SK-N-SH treated with all-trans-retinoic acid at 6 μM for 48 hours (cell line): Measurements from ENCODE around the gene ETV6.

Source experiments
- ATAC-seq: fragments of 200-7000 bp; cut with Tn5 transposase; 3 replicates; pipeline ENCODE4 v1.9.1; 2020; ENCODE audit warnings: mild to moderate bottlenecking, moderate library complexity
- ARNTL ChIP-seq: fragments of 450-650 bp; formaldehyde crosslinking; IDR thresholded peaks from 2 replicates; pipeline ENCODE4 v1.5.0; 2020; ENCODE audit warnings: low read depth, mild to moderate bottlenecking, moderate library complexity, borderline replicate concordance
- CSDC2 ChIP-seq: fragments of 250-450 bp; sonication (Bioruptor Pico); IDR thresholded peaks from 2 replicates; pipeline ENCODE4 v1.5.0; 2020; ENCODE audit warnings: mild to moderate bottlenecking, moderate library complexity
- ESRRG ChIP-seq: fragments of 250-450 bp; sonication (Bioruptor Pico); IDR thresholded peaks from 2 replicates; pipeline ENCODE4 v1.6.1; 2021; ENCODE audit warnings: mild to moderate bottlenecking
- GLIS3 ChIP-seq: fragments of 250-450 bp; sonication (Bioruptor Pico); IDR thresholded peaks from 2 replicates; pipeline ENCODE4 v1.5.0; 2020; ENCODE audit warnings: mild to moderate bottlenecking, moderate library complexity
- ISL1 ChIP-seq: fragments of 250-450 bp; sonication (Bioruptor Pico); IDR thresholded peaks from 2 replicates; pipeline ENCODE4 v2.1.2; 2022; ENCODE audit warnings: mild to moderate bottlenecking, moderate library complexity
- OSR1 ChIP-seq: fragments of 250-450 bp; sonication (Bioruptor Pico); IDR thresholded peaks from 2 replicates; pipeline ENCODE4 v1.8.0; 2022; ENCODE audit warnings: moderate library complexity, mild to moderate bottlenecking, inconsistent platforms
- RARB ChIP-seq: fragments of 250-450 bp; sonication (Bioruptor Pico); IDR thresholded peaks from 2 replicates; pipeline ENCODE4 v1.8.0; 2021; ENCODE audit warnings: mild to moderate bottlenecking, moderate library complexity
- SNAI2 ChIP-seq: fragments of 250-450 bp; sonication (Bioruptor Pico); IDR thresholded peaks from 2 replicates; pipeline ENCODE4 v1.5.0; 2020; ENCODE audit warnings: mild to moderate bottlenecking, moderate library complexity
- TCF4 ChIP-seq: fragments of 250-450 bp; sonication (Bioruptor Pico); IDR thresholded peaks from 2 replicates; pipeline ENCODE4 v1.8.0; 2021; ENCODE audit warnings: mild to moderate bottlenecking, moderate library complexity, borderline replicate concordance
- TOX ChIP-seq: fragments of 250-450 bp; sonication (Bioruptor Pico); IDR thresholded peaks from 2 replicates; pipeline ENCODE4 v1.8.0; 2021; ENCODE audit warnings: mild to moderate bottlenecking, moderate library complexity, borderline replicate concordance
- ZC3H10 ChIP-seq: fragments of 250-450 bp; sonication (Bioruptor Pico); IDR thresholded peaks from 2 replicates; pipeline ENCODE4 v1.5.1; 2021; ENCODE audit warnings: mild to moderate bottlenecking, moderate library complexity
- ZFP3 ChIP-seq: fragments of 250-450 bp; sonication (Bioruptor Pico); IDR thresholded peaks from 2 replicates; pipeline ENCODE4 v1.5.0; 2020; ENCODE audit warnings: mild to moderate bottlenecking, moderate library complexity
- ZFP30 ChIP-seq: fragments of 450-650 bp; formaldehyde crosslinking; IDR thresholded peaks from 2 replicates; pipeline ENCODE4 v1.5.0; 2022; ENCODE audit warnings: mild to moderate bottlenecking, moderate library complexity
- ZNF565 ChIP-seq: fragments of 450-650 bp; formaldehyde crosslinking; conservative IDR thresholded peaks from 2 replicates; pipeline ENCODE4 v1.5.0; 2020; ENCODE audit warnings: low read depth, mild to moderate bottlenecking, moderate library complexity
- ZNF8 ChIP-seq: fragments of 450-650 bp; formaldehyde crosslinking; IDR thresholded peaks from 2 replicates; pipeline ENCODE4 v1.5.0; 2020; ENCODE audit warnings: mild to moderate bottlenecking, moderate library complexity
- TF ChIP-seq, protein P1 (sequence below): fragments of 250-450 bp; sonication (Bioruptor Pico); IDR thresholded peaks from 2 replicates; pipeline ENCODE4 v1.5.1; 2021; ENCODE audit warnings: mild to moderate bottlenecking, moderate library complexity
- TF ChIP-seq, protein P2 (sequence below): fragments of 250-450 bp; sonication (Bioruptor Pico); IDR thresholded peaks from 2 replicates; pipeline ENCODE4 v1.5.0; 2020; ENCODE audit warnings: mild to moderate bottlenecking, moderate library complexity
- TF ChIP-seq, protein P3 (sequence below): fragments of 250-450 bp; sonication (Bioruptor Pico); IDR thresholded peaks from 2 replicates; pipeline ENCODE4 v1.5.1; 2020; ENCODE audit warnings: low read depth, mild to moderate bottlenecking, moderate library complexity
- TF ChIP-seq, protein P4 (sequence below): fragments of 250-450 bp; sonication (Bioruptor Pico); IDR thresholded peaks from 2 replicates; pipeline ENCODE4 v1.8.0; 2021; ENCODE audit warnings: low read depth, mild to moderate bottlenecking, moderate library complexity, borderline replicate concordance

Gene ETV6

DNA sequence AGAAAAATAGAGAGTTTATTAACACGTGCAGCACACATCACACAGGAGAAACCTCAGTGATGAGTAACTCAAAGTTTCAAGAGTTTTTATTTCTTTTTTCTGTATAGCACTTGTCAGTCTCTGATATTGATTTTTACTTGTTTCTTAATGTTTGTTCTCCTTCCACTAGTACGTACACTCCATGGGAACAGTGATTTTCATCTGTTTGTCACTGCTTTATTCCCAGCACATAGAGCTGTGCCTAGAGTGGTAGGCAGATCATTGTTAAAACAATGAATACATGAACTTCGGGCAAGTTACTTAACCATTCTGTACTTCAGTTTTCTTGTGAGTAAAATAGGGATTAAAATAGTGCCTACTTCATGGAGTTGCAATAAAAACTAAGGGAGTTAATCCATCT lies 46.6 kb downstream of the ETV6 start:
- no peak for TF ChIP-seq RARB (CRISPR knock-in tag)
- no peak for TF ChIP-seq SNAI2
- TF ChIP-seq, all 23 proteins: peak for 0

DNA sequence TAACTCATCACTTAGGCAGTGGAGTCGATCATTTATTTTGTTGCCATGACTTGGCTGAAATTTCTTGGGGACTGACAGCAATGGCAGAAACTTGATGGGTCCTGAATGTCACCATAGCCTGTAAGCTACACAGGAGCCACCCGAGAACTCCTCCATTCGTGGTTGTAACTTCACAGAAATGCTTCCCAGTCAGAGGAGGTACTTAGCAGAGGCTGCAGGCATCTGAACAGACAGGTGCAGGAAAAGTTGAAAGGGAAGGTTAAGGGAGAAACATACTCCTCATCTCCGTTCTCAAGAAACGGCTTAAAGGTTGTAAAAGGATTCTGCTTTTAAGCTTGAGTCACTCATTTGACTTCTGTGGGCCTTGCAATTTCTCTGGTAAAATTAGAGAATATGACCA lies 47.7 kb downstream of the ETV6 start:
- ATAC-seq: no peak
- TF ChIP-seq ZNF565 (CRISPR knock-in tag): no peak
- TF ChIP-seq, protein P1, sequence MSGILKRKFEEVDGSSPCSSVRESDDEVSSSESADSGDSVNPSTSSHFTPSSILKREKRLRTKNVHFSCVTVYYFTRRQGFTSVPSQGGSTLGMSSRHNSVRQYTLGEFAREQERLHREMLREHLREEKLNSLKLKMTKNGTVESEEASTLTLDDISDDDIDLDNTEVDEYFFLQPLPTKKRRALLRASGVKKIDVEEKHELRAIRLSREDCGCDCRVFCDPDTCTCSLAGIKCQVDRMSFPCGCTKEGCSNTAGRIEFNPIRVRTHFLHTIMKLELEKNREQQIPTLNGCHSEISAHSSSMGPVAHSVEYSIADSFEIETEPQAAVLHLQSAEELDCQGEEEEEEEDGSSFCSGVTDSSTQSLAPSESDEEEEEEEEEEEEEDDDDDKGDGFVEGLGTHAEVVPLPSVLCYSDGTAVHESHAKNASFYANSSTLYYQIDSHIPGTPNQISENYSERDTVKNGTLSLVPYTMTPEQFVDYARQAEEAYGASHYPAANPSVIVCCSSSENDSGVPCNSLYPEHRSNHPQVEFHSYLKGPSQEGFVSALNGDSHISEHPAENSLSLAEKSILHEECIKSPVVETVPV (CRISPR knock-in tag): no peak

More for the DNA sequence above, 46.6 kb downstream of the ETV6 start:
- ATAC-seq: no peak

DNA sequence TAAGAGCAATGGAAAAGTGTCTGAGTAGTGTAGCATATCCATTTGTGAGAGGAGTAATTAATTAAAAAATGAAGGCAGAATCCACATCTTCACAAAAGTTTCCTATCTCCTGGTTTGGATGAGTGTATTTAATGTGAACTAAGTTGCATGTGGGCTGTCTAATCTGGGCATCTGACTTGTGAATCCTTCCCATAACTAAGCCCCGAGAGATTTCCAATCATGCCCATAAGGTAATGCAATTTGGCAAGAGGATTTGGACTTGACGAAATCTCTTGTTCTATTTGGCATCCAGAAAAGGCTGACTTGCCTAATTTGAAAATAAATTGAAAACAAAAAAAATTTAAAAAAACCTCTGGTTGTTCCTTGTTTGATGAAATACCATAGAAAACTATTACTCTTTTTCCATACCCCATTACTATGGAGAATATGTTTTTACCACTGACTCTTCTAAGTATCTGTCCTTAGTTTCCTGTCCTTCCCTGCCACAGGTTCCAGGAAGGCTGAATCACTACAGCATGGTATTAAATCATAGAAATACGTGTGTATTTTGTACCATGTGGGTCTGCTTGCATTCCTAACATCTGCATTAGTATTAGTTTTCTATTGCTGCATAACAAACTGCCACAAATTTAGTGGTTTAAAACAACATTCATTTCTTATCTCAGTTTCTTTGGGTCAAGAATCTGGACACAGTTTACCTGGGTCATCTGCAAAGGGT lies 48.4 kb downstream of the ETV6 start:
- ATAC-seq: no peak
- TF ChIP-seq TCF4 (CRISPR knock-in tag) (no peak), ARNTL (CRISPR knock-in tag) (no peak), ZFP30 (CRISPR knock-in tag) (no peak), GLIS3 (CRISPR knock-in tag) (no peak), ZFP3 (CRISPR knock-in tag) (no peak), TOX (CRISPR knock-in tag) (no peak), ZNF8 (CRISPR knock-in tag) (no peak), OSR1 (no peak), ESRRG (CRISPR knock-in tag) (no peak), ISL1 (CRISPR knock-in tag) (no peak), ZC3H10 (CRISPR knock-in tag) (no peak), ZNF565 (CRISPR knock-in tag) (no peak)
- TF ChIP-seq, protein P2, sequence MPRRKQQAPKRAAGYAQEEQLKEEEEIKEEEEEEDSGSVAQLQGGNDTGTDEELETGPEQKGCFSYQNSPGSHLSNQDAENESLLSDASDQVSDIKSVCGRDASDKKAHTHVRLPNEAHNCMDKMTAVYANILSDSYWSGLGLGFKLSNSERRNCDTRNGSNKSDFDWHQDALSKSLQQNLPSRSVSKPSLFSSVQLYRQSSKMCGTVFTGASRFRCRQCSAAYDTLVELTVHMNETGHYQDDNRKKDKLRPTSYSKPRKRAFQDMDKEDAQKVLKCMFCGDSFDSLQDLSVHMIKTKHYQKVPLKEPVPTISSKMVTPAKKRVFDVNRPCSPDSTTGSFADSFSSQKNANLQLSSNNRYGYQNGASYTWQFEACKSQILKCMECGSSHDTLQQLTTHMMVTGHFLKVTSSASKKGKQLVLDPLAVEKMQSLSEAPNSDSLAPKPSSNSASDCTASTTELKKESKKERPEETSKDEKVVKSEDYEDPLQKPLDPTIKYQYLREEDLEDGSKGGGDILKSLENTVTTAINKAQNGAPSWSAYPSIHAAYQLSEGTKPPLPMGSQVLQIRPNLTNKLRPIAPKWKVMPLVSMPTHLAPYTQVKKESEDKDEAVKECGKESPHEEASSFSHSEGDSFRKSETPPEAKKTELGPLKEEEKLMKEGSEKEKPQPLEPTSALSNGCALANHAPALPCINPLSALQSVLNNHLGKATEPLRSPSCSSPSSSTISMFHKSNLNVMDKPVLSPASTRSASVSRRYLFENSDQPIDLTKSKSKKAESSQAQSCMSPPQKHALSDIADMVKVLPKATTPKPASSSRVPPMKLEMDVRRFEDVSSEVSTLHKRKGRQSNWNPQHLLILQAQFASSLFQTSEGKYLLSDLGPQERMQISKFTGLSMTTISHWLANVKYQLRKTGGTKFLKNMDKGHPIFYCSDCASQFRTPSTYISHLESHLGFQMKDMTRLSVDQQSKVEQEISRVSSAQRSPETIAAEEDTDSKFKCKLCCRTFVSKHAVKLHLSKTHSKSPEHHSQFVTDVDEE (CRISPR knock-in tag): no peak

DNA sequence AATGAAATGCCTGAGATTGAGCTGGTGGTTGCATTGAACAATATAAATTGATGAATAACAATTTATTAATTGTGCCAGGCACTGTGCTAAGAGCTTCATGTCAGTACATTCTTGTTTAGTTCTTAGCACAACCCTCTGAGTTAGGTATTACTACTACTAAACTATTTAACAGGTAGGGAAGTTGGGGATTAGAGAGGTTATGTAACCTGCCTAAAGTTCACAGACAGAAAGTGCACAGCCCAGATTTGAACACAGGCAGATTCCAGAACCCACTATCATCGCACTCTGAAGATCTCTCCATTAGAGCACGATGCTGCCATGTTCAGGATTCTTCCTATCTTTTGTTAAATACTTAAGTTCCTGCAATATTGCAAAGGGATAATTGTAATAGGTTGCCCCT lies 49.3 kb downstream of the ETV6 start:
- no peak for TF ChIP-seq GLIS3 (CRISPR knock-in tag)
- no peak for TF ChIP-seq RARB (CRISPR knock-in tag)
- ATAC-seq: no peak

DNA sequence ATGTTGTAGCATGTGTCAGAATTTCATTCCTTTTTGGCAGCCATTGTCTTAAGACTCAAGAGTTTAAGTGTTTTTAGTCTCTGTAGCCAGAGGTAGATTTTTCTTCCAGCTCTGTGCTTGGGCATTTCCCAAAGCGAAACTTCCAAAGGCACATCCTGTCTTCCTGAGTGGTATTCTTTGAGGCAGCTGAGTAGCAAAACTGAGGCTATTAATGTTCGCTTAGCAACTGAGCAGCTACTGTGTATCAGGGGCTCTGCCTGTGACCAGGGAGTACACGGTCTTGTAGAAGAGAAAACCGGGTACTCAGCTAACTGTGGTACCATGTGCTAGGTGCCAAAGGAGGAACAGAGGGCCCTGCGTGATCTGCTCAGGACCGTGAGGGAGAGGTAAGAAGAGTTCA lies 52.0 kb downstream of the ETV6 start:
- TF ChIP-seq ZNF565 (CRISPR knock-in tag): no peak
- TF ChIP-seq, protein P3, sequence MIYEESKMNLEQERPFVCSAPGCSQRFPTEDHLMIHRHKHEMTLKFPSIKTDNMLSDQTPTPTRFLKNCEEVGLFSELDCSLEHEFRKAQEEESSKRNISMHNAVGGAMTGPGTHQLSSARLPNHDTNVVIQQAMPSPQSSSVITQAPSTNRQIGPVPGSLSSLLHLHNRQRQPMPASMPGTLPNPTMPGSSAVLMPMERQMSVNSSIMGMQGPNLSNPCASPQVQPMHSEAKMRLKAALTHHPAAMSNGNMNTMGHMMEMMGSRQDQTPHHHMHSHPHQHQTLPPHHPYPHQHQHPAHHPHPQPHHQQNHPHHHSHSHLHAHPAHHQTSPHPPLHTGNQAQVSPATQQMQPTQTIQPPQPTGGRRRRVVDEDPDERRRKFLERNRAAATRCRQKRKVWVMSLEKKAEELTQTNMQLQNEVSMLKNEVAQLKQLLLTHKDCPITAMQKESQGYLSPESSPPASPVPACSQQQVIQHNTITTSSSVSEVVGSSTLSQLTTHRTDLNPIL (CRISPR knock-in tag): no peak
- TF ChIP-seq CSDC2 (CRISPR knock-in tag): no peak
- TF ChIP-seq ARNTL (CRISPR knock-in tag): no peak
- no peak for TF ChIP-seq SNAI2
- TF ChIP-seq, protein P4, sequence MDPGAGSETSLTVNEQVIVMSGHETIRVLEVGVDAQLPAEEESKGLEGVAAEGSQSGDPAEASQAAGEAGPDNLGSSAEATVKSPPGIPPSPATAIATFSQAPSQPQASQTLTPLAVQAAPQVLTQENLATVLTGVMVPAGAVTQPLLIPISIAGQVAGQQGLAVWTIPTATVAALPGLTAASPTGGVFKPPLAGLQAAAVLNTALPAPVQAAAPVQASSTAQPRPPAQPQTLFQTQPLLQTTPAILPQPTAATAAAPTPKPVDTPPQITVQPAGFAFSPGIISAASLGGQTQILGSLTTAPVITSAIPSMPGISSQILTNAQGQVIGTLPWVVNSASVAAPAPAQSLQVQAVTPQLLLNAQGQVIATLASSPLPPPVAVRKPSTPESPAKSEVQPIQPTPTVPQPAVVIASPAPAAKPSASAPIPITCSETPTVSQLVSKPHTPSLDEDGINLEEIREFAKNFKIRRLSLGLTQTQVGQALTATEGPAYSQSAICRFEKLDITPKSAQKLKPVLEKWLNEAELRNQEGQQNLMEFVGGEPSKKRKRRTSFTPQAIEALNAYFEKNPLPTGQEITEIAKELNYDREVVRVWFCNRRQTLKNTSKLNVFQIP (CRISPR knock-in tag): no peak

More for the DNA sequence above, 52.0 kb downstream of the ETV6 start:
- no peak for ATAC-seq
